CD4-positive, alpha-beta memory T cell (primary cell): ENCODE data around the gene TOX3. TPM values are rescaled to one million over a fixed set of nuclear protein-coding genes. Genes with fewer than 3 reads are reported as not detected.

Experiments used
- CTCF ChIA-PET: fragments of 350-600 bp; sonication (Branson Sonifier 250); formaldehyde crosslinking; loops from one replicate; lab custom pipeline; 2021; ENCODE audit warnings: inconsistent platforms; ENCODE audit not compliant: partially characterized antibody; lab: Charles Lee
- POLR2A ChIA-PET: fragments of 350-600 bp; sonication (Branson Sonifier 250); formaldehyde crosslinking; loops from one replicate; lab custom pipeline; 2021; ENCODE audit not compliant: partially characterized antibody; lab: Charles Lee
- DNase-seq, 5 donors: peaks; one replicate each; pipeline versions ENCODE4 v3.0.0 to v3.0.0-alpha.2; 2020 to 2022; ENCODE audit warnings: mixed read lengths in 1 of 5
- H3K27ac ChIP-seq: one replicate; pipeline ENCODE4 v1.7.0; 2013; ENCODE audit warnings: low read depth, low read length
- H3K27me3 ChIP-seq: 2 replicates; pipeline ENCODE4 v1.7.0; 2013; ENCODE audit warnings: mild to moderate bottlenecking, low read length, moderate library complexity; ENCODE audit not compliant: insufficient read depth
- H3K36me3 ChIP-seq: 2 replicates; pipeline ENCODE4 v1.7.0; 2013; ENCODE audit warnings: mild to moderate bottlenecking, low read length, moderate library complexity; ENCODE audit not compliant: insufficient read depth
- H3K4me1 ChIP-seq: 2 replicates; pipeline ENCODE4 v1.7.0; 2013; ENCODE audit warnings: mild to moderate bottlenecking, low read length, moderate library complexity; ENCODE audit not compliant: insufficient read depth
- H3K4me3 ChIP-seq, 2 donors: one replicate each; pipeline ENCODE4 v1.7.0; 2013; ENCODE audit warnings: low read length in 2 of 2, mild to moderate bottlenecking in 1 of 2
- H3K9me3 ChIP-seq, 2 donors: one replicate each; pipeline ENCODE4 v1.7.0; 2013; ENCODE audit warnings: low read length in 2 of 2, control low read depth in 1 of 2; ENCODE audit not compliant: control insufficient read depth in 1 of 2
- H3K27ac Mint-ChIP-seq, 7 donors: one replicate each; pipeline ENCODE4 v1.8.0; 2020 to 2021; ENCODE audit warnings: mixed read lengths in 7 of 7, mild to moderate bottlenecking in 6 of 7, inconsistent platforms in 3 of 7, moderate library complexity in 3 of 7
- H3K27me3 Mint-ChIP-seq, 2 donors: one replicate each; pipeline ENCODE4 v1.8.0; 2020 to 2021; ENCODE audit warnings: mixed read lengths in 2 of 2
- H3K36me3 Mint-ChIP-seq, 2 donors: one replicate each; pipeline ENCODE4 v1.8.0; 2020 to 2021; ENCODE audit warnings: mixed read lengths in 2 of 2, inconsistent platforms in 1 of 2, mild to moderate bottlenecking in 1 of 2
- H3K4me1 Mint-ChIP-seq, 4 donors: one replicate each; pipeline ENCODE4 v1.8.0; 2020 to 2021; ENCODE audit warnings: mixed read lengths in 4 of 4, mild to moderate bottlenecking in 1 of 4
- H3K4me3 Mint-ChIP-seq, 8 donors: one replicate each; pipeline ENCODE4 v1.8.0; 2020 to 2021; ENCODE audit warnings: mixed read lengths in 8 of 8, mild to moderate bottlenecking in 7 of 8, moderate library complexity in 6 of 8, inconsistent platforms in 3 of 8
- H3K9me3 Mint-ChIP-seq, 8 donors: one replicate each; pipeline ENCODE4 v1.8.0; 2020 to 2021; ENCODE audit warnings: mixed read lengths in 8 of 8, mild to moderate bottlenecking in 5 of 8, inconsistent platforms in 3 of 8, moderate library complexity in 1 of 8
- intact Hi-C: fragments of 100-400 bp; cut with micrococcal nuclease; formaldehyde crosslinking; loops from one replicate; pipeline ENCODE4 v1.15.1; 2023
- polyA plus RNA-seq, 2 donors: library from polyadenylated mRNA; unstranded; fragments of 300-500 nt; fragmentation: Illumina TruSeq; gene quantifications; one replicate each; pipeline ENCODE4 v1.2.3, GENCODE V29; 2021
- total RNA-seq, 2 experiments: library from RNA; stranded (reverse); gene quantifications; one replicate each; pipeline ENCODE4 v1.2.3, GENCODE V29; 2021

The TOX3 gene
- total and polyA plus RNA-seq, 4 experiments from 2014 or later = 0.13 TPM; not detected in 3

DNA sequence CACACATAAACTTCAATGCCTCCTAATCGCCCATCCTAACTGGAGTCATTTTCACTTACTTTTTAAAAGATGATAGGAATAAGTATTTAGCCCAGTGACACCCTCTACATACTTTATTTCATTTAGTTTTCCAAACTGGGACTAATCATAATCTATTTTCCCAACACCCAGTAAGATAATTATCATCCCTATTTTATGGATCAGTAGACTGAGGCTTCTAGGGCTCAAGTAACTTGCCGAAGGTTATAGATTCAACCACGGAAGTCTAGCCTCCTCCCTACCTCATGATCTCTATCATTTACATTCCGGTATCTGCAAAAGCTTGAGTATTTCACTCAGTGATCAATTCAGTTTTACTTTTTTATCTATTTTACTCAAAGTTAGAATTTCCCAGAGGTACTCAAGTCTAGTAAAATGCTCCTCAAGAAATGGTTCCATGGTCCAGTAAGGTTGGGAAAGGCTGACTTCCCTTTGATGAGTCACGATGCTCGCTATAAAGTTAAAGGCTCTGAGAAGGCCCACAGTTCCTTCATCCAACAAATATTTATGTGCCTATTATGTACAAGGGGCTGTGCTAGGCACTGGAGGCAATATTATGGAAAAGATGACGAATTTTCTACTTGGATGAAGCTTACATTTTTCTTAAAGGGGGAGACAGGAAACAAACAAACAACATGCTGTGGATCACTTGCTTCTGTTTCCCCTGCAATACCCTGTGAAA is 75.1 kb downstream of the TOX3 start:
- no peaks in the 10 kb centered on the region for H3K36me3 Mint-ChIP-seq
- peaks cover 0 to 10% (median 6%) of the 10 kb centered on the region in 8 donors for H3K9me3 Mint-ChIP-seq
- Histone ChIP-seq H3K27ac (no peak overlapping the region), H3K36me3 (no peaks in the 10 kb centered on the region), H3K27me3 (no peaks in the 10 kb centered on the region), H3K9me3 (no peaks in the 10 kb centered on the region), H3K4me1 (no peaks in the 10 kb centered on the region), H3K4me3 (no peak overlapping the region)
- H3K4me3 Mint-ChIP-seq = no peak overlapping the region
- POLR2A ChIA-PET = no interaction called here
- no peak for DNase-seq
- no peak overlapping the region for H3K27ac Mint-ChIP-seq
- intact Hi-C loops = no loop called here
- CTCF ChIA-PET = no interaction called here
- no peaks in the 10 kb centered on the region for H3K27me3 Mint-ChIP-seq
- H3K4me1 Mint-ChIP-seq = no peaks in the 10 kb centered on the region

DNA sequence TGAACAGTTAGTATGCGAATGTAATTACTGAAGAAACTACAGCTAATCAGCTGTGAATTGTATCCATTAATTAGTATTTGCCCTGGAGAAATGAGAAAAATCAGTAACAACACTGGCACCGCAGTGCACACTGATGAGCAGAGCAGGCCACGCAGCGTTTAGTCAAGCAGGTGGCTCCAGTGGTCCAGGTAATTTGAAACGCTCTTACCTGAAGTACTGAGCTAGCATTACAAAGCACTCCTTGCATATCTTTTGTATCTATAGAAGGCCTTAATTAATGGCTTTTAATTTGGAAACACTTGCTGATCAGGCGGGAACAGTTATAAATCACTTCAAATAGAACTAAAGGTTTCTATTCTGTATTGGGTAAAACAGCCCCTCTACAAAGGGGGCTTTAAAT is 76.4 kb downstream of the TOX3 start:
- Mint-ChIP-seq H3K9me3 (peaks cover 0 to 10% (median 6%) of the 10 kb centered on the region in 8 donors), H3K27me3 (no peaks in the 10 kb centered on the region), H3K27ac (no peak overlapping the region), H3K4me1 (no peaks in the 10 kb centered on the region), H3K4me3 (no peak overlapping the region), H3K36me3 (no peaks in the 10 kb centered on the region)
- ChIA-PET CTCF (no interaction called here), POLR2A (no interaction called here)
- Histone ChIP-seq H3K27me3 (no peaks in the 10 kb centered on the region), H3K4me1 (no peaks in the 10 kb centered on the region), H3K27ac (no peak overlapping the region), H3K4me3 (no peak overlapping the region), H3K36me3 (no peaks in the 10 kb centered on the region), H3K9me3 (no peaks in the 10 kb centered on the region)
- intact Hi-C loops = no loop called here
- DNase-seq = no peak

DNA sequence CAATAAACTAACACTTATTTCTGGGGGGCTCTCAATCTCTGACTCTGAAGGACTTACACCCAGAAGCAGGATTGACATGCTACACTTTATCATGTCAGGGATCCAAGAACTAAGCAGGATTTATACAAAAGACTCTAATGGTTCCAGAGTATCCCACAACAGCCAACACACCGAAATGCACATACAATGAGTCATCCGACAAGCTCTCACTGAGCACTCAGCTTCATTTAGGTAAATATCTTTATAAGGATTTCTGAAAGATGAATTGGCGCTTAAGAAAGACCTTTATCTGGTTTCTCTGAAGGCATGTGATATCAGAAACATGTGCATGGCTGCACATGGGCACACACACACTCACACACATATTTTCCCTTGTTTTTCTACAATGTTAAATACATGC is 77.2 kb downstream of the TOX3 start:
- intact Hi-C loops = no loop called here
- Histone ChIP-seq H3K27ac (no peak overlapping the region), H3K36me3 (no peaks in the 10 kb centered on the region), H3K9me3 (no peaks in the 10 kb centered on the region), H3K27me3 (no peaks in the 10 kb centered on the region), H3K4me3 (no peak overlapping the region), H3K4me1 (no peaks in the 10 kb centered on the region)
- no peaks in the 10 kb centered on the region for H3K4me1 Mint-ChIP-seq
- no peaks in the 10 kb centered on the region for H3K27me3 Mint-ChIP-seq
- H3K27ac Mint-ChIP-seq = no peak overlapping the region
- POLR2A ChIA-PET = no interaction called here
- H3K9me3 Mint-ChIP-seq = peaks cover 0 to 6% (median 3%) of the 10 kb centered on the region in 8 donors
- no peak overlapping the region for H3K4me3 Mint-ChIP-seq
- CTCF ChIA-PET = no interaction called here
- no peak for DNase-seq
- H3K36me3 Mint-ChIP-seq = no peaks in the 10 kb centered on the region

DNA sequence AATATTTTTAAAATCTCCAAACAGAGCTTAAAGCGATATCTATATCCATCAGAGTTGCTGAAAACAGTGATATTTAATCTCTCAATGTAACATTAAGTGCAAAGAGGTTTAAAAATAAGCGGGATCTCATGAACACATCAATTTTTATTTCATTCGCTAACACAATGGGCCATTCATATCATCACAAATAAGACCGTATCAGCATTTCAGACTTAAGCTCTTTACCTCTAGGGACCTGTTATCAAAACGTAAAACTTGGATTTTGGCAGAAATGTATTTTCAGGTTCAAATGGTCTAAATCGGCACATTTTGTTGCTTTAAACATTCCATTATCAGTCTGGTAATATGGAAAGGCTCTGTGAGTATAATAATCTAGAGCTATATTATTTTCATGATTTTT is 77.9 kb downstream of the TOX3 start:
- intact Hi-C loops = no loop called here
- no peaks in the 10 kb centered on the region for H3K36me3 Mint-ChIP-seq
- Histone ChIP-seq H3K27ac (no peak overlapping the region), H3K36me3 (no peaks in the 10 kb centered on the region), H3K9me3 (no peaks in the 10 kb centered on the region), H3K4me1 (no peaks in the 10 kb centered on the region), H3K27me3 (no peaks in the 10 kb centered on the region), H3K4me3 (no peak overlapping the region)
- H3K4me1 Mint-ChIP-seq = no peaks in the 10 kb centered on the region
- H3K4me3 Mint-ChIP-seq = no peak overlapping the region
- no peak for DNase-seq
- H3K27ac Mint-ChIP-seq = no peak overlapping the region
- peaks cover 0 to 3% (median 1%) of the 10 kb centered on the region in 8 donors for H3K9me3 Mint-ChIP-seq
- POLR2A ChIA-PET = no interaction called here
- CTCF ChIA-PET = no interaction called here
- no peaks in the 10 kb centered on the region for H3K27me3 Mint-ChIP-seq

DNA sequence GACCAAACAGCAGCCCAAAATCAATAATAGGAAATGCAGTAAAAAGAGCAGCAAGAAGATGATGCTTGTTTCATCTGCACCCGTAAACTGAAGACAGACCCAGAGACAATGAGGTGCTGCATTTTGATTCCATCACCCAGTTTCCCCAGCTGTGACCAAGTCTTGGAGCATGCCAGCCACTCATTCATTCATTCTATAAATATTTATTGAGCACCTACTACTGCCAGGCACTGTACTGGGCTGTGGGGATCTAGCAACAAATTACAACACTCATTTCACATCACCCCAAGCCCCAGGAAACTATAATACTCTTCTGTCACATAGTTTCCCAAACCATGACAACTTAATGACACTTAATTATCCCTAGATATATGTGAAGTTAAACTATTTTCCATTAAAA is 79.2 kb downstream of the TOX3 start:
- H3K4me3 Mint-ChIP-seq = no peak overlapping the region
- intact Hi-C loops = no loop called here
- H3K9me3 Mint-ChIP-seq = peaks cover 0 to 2% (median 0%) of the 10 kb centered on the region in 8 donors
- Histone ChIP-seq H3K4me1 (no peaks in the 10 kb centered on the region), H3K9me3 (no peaks in the 10 kb centered on the region), H3K36me3 (no peaks in the 10 kb centered on the region), H3K27ac (no peak overlapping the region), H3K27me3 (no peaks in the 10 kb centered on the region), H3K4me3 (no peak overlapping the region)
- no peaks in the 10 kb centered on the region for H3K36me3 Mint-ChIP-seq
- no peak overlapping the region for H3K27ac Mint-ChIP-seq
- DNase-seq = no peak
- CTCF ChIA-PET = no interaction called here
- no peaks in the 10 kb centered on the region for H3K4me1 Mint-ChIP-seq
- H3K27me3 Mint-ChIP-seq = no peaks in the 10 kb centered on the region
- POLR2A ChIA-PET = no interaction called here

DNA sequence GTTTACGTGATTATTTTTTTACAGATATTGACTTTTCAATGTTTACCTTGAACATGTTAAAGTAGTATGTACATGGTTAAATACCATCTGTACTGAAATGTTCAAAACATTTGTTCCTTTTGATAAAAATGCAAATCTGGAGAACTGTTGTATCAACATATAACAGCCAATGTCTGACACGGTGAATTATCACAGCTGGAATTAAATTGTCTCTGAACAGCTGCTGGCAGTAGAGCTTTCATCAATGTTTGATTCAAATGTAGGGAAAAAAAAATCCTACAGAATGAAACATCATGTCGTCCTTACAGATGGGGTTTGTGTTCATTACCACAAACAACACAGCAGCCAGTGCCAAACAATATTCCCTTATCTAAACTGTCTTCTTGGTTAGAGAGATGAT is 79.9 kb downstream of the TOX3 start:
- Mint-ChIP-seq H3K27me3 (no peaks in the 10 kb centered on the region), H3K9me3 (peaks cover 0 to under 1% (median 0%) of the 10 kb centered on the region in 8 donors), H3K36me3 (no peaks in the 10 kb centered on the region), H3K4me1 (no peaks in the 10 kb centered on the region), H3K27ac (no peak overlapping the region), H3K4me3 (no peak overlapping the region)
- H3K4me3 ChIP-seq = no peak overlapping the region
- no peaks in the 10 kb centered on the region for H3K4me1 ChIP-seq
- DNase-seq = no peak
- H3K36me3 ChIP-seq = no peaks in the 10 kb centered on the region
- H3K27ac ChIP-seq = no peak overlapping the region
- intact Hi-C loops = no loop called here
- CTCF ChIA-PET = no interaction called here
- H3K27me3 ChIP-seq = no peaks in the 10 kb centered on the region
- no peaks in the 10 kb centered on the region for H3K9me3 ChIP-seq
- POLR2A ChIA-PET = no interaction called here

DNA sequence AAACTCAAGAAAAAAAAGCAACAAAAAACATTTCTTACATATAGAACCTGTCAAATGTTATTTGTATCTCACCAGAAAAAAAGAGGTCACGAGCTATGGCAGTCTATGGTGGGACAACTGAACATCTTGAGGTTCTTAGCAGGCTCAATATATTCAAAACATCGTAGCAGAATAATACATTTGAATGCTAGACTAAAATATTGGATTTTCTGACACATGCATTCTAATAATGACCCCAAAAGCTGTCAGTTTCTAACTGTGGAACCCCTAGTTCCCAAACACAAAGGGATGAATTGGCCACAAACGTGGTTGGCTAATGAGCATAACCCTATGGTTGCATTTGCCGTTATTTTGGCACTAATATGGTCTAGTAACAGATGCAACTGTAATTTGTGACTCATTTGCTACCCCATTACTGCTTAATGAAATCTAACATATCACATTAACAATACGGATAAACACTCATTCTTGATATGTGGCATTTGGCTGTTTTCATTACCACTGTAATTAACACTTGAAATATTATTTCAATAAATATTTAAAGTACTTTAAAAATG is 81.2 kb downstream of the TOX3 start:
- ChIA-PET CTCF (no interaction called here), POLR2A (no interaction called here)
- Histone ChIP-seq H3K27ac (no peak overlapping the region), H3K4me3 (no peak overlapping the region), H3K27me3 (no peaks in the 10 kb centered on the region), H3K9me3 (no peaks in the 10 kb centered on the region), H3K36me3 (no peaks in the 10 kb centered on the region), H3K4me1 (no peaks in the 10 kb centered on the region)
- Mint-ChIP-seq H3K9me3 (no peaks in the 10 kb centered on the region), H3K27ac (no peak overlapping the region), H3K4me3 (no peak overlapping the region), H3K4me1 (no peaks in the 10 kb centered on the region), H3K27me3 (no peaks in the 10 kb centered on the region), H3K36me3 (no peaks in the 10 kb centered on the region)
- DNase-seq = no peak
- intact Hi-C loops = no loop called here
